CD8-positive, alpha-beta memory T cell (primary cell): ENCODE data around the gene ZNF689. TPM values are rescaled to one million over a fixed set of nuclear protein-coding genes. Genes with fewer than 3 reads are reported as not detected.
"Not testable (repeated sequence)": the region's sequence is repeated elsewhere in the genome, so short reads cannot be mapped to it uniquely, and the experiment has no call there.

Experiments
- CTCF ChIA-PET: fragments of 350-600 bp; sonication (Branson Sonifier 250); formaldehyde crosslinking; loops from one replicate; lab custom pipeline; 2021; ENCODE audit warnings: antibody characterized with exemption; lab: Charles Lee
- POLR2A ChIA-PET: fragments of 350-600 bp; sonication (Branson Sonifier 250); formaldehyde crosslinking; loops from one replicate; lab custom pipeline; 2021; ENCODE audit warnings: antibody characterized with exemption; lab: Charles Lee
- DNase-seq, 5 donors: peaks; one replicate each; pipeline versions ENCODE4 v3.0.0 to v3.0.0-alpha.2; 2020 to 2022; ENCODE audit warnings: mixed read lengths in 1 of 5
- H3K27ac ChIP-seq: one replicate; pipeline ENCODE4 v1.7.0; 2013; ENCODE audit warnings: low read depth, mild to moderate bottlenecking, low read length, moderate library complexity
- H3K27me3 ChIP-seq: 2 replicates; pipeline ENCODE4 v1.7.0; 2013; ENCODE audit warnings: low read length, mild to moderate bottlenecking; ENCODE audit not compliant: insufficient read depth, poor library complexity, severe bottlenecking
- H3K36me3 ChIP-seq: 2 replicates; pipeline ENCODE4 v1.7.0; 2013; ENCODE audit warnings: mild to moderate bottlenecking, low read length, moderate library complexity; ENCODE audit not compliant: insufficient read depth
- H3K4me1 ChIP-seq: 2 replicates; pipeline ENCODE4 v1.7.0; 2013; ENCODE audit warnings: mild to moderate bottlenecking, low read length, moderate library complexity; ENCODE audit not compliant: insufficient read depth
- H3K4me3 ChIP-seq: 2 replicates; pipeline ENCODE4 v1.7.0; 2013; ENCODE audit warnings: mild to moderate bottlenecking, low read length
- H3K9me3 ChIP-seq: 2 replicates; pipeline ENCODE4 v1.7.0; 2013; ENCODE audit warnings: mild to moderate bottlenecking, low read length
- H3K27ac Mint-ChIP-seq, 8 donors: one replicate each; pipeline ENCODE4 v1.8.0; 2020 to 2021; ENCODE audit warnings: mixed read lengths in 8 of 8, mild to moderate bottlenecking in 6 of 8, inconsistent platforms in 3 of 8, moderate library complexity in 3 of 8
- H3K27me3 Mint-ChIP-seq, 2 donors: one replicate each; pipeline ENCODE4 v1.8.0; 2020 to 2021; ENCODE audit warnings: mixed read lengths in 2 of 2, mild to moderate bottlenecking in 1 of 2, moderate library complexity in 1 of 2
- H3K36me3 Mint-ChIP-seq, 3 donors: one replicate each; pipeline ENCODE4 v1.8.0; 2020 to 2021; ENCODE audit warnings: mixed read lengths in 3 of 3, inconsistent platforms in 1 of 3, mild to moderate bottlenecking in 1 of 3
- H3K4me1 Mint-ChIP-seq, 3 donors: one replicate each; pipeline ENCODE4 v1.8.0; 2020 to 2021; ENCODE audit warnings: mixed read lengths in 3 of 3, inconsistent platforms in 1 of 3, mild to moderate bottlenecking in 1 of 3
- H3K4me3 Mint-ChIP-seq, 7 donors: one replicate each; pipeline ENCODE4 v1.8.0; 2020 to 2021; ENCODE audit warnings: mixed read lengths in 7 of 7, mild to moderate bottlenecking in 6 of 7, moderate library complexity in 4 of 7, inconsistent platforms in 2 of 7
- H3K9me3 Mint-ChIP-seq, 5 donors: one replicate each; pipeline ENCODE4 v1.8.0; 2020 to 2022; ENCODE audit warnings: mixed read lengths in 5 of 5, mild to moderate bottlenecking in 3 of 5, moderate library complexity in 2 of 5, inconsistent platforms in 1 of 5
- polyA plus RNA-seq: library from polyadenylated mRNA; unstranded; fragments of 300-500 nt; fragmentation: Illumina TruSeq; gene quantifications from one replicate; pipeline ENCODE4 v1.2.3, GENCODE V29; 2021
- total RNA-seq, 2 experiments: library from RNA; stranded (reverse); gene quantifications; one replicate each; pipeline ENCODE4 v1.2.3, GENCODE V29; 2021

ZNF689 gene
- total and polyA plus RNA-seq, 3 experiments from 2014 or later = 13.7 to 15.7 (median 14.6) TPM

DNA sequence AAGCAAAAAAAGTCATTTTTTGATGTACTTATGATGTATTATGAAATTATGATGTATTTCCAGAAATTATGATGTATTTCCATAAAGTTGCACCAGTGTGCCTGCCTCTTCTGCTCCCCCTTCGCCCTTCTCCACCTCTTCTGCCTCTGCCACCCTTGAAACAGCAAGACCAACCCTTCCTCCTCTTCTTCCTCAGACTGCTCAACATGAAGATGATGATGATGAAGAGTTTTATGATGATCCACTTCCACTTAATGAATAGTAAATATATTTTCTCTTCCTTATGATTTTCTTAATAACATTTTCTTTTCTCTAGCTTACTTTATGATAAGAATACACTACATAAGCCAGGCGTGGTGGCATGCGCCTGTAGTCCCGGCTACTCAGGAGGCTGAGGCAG is 17.3 kb downstream of the ZNF689 start:
- CTCF ChIA-PET = interaction anchor here (1.2 kb wide), 1 partner anchor 163 kb away, joined by 3 read pairs; the partner anchor contains the start of gene DCTPP1
- Mint-ChIP-seq H3K4me1 (peaks cover 0 to 2% (median 0%) of the 10 kb centered on the region in 3 donors), H3K27me3 (no peaks in the 10 kb centered on the region), H3K36me3 (no peaks in the 10 kb centered on the region), H3K4me3 (no peak overlapping the region), H3K27ac (no peak overlapping the region), H3K9me3 (no peaks in the 10 kb centered on the region)
- no peaks in the 10 kb centered on the region for H3K36me3 ChIP-seq
- H3K27ac ChIP-seq = no peak overlapping the region
- no peaks in the 10 kb centered on the region for H3K27me3 ChIP-seq
- POLR2A ChIA-PET = interaction anchor here (0.6 to 0.7 kb wide), 2 partner anchors 36 to 132 kb away, joined by 3 read pairs; no protein-coding TSS in a partner anchor
- H3K9me3 ChIP-seq = no peaks in the 10 kb centered on the region
- DNase-seq = no peak
- no peak overlapping the region for H3K4me3 ChIP-seq
- no peaks in the 10 kb centered on the region for H3K4me1 ChIP-seq

GRCh38 chr16:30590869-30591268 is 19.3 kb downstream of the ZNF689 start:
- not testable (repeated sequence) for H3K27me3 ChIP-seq, H3K4me3 ChIP-seq, H3K4me1 ChIP-seq, H3K27ac Mint-ChIP-seq, H3K4me3 Mint-ChIP-seq, H3K27me3 Mint-ChIP-seq, DNase-seq, H3K36me3 ChIP-seq, H3K27ac ChIP-seq, H3K9me3 Mint-ChIP-seq, H3K36me3 Mint-ChIP-seq, H3K9me3 ChIP-seq
- H3K4me1 Mint-ChIP-seq = peaks cover 7 to 13% (median 11%) of the 10 kb centered on the region in 3 donors
- ChIA-PET CTCF (interaction anchor here (0.7 to 1.2 kb wide), 3 partner anchors 9 to 161 kb away, joined by 3 to 4 read pairs (median 3); partner anchors contain the start of gene DCTPP1), POLR2A (interaction anchor here (0.6 kb wide), 1 partner anchor 169 kb away, joined by 5 read pairs; no protein-coding TSS in a partner anchor)

GRCh38 chr16:30589582-30589981 is 20.6 kb downstream of the ZNF689 start:
- H3K9me3 Mint-ChIP-seq, H3K9me3 ChIP-seq, DNase-seq, H3K27me3 Mint-ChIP-seq, POLR2A ChIA-PET, H3K36me3 ChIP-seq, H3K4me3 Mint-ChIP-seq, CTCF ChIA-PET, H3K27ac ChIP-seq, H3K27ac Mint-ChIP-seq, H3K27me3 ChIP-seq, H3K36me3 Mint-ChIP-seq, H3K4me3 ChIP-seq: not testable (repeated sequence)
- H3K4me1 ChIP-seq = peaks cover 10% of the 10 kb centered on the region
- peaks cover 14 to 23% (median 20%) of the 10 kb centered on the region in 3 donors for H3K4me1 Mint-ChIP-seq

DNA sequence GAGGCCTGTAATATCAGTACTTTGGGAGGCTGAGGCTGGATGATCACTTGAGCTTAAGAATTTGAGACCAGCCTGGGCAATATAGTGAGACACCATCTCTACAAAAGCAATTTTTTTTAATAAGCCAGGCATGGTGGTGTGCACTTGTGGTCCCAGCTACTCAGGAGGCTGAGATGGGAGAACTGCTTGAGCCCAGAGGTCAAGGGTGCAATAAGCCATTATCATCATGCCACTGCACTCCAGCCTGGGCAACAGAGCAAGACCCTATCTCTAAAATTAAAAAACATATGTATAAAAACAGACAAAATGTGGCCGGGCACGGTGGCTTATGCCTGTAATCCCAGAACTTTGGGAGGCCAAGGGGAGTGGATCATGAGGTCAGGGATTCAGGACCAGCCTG is 21.5 kb downstream of the ZNF689 start:
- Mint-ChIP-seq H3K36me3 (peaks cover 0 to 7% (median 0%) of the 10 kb centered on the region in 3 donors), H3K27ac (no peak overlapping the region), H3K4me3 (no peak overlapping the region), H3K4me1 (peaks cover 19 to 28% (median 24%) of the 10 kb centered on the region in 3 donors), H3K9me3 (no peaks in the 10 kb centered on the region), H3K27me3 (peaks cover 0 to 3% of the 10 kb centered on the region in 2 donors)
- DNase-seq = no peak
- Histone ChIP-seq H3K27me3 (no peaks in the 10 kb centered on the region), H3K9me3 (no peaks in the 10 kb centered on the region), H3K4me1 (peaks cover 12% of the 10 kb centered on the region), H3K36me3 (no peaks in the 10 kb centered on the region), H3K4me3 (no peak overlapping the region), H3K27ac (no peak overlapping the region)
- ChIA-PET POLR2A (interaction anchor here (0.7 kb wide), 1 partner anchor 84 kb away, joined by 10 read pairs; no protein-coding TSS in a partner anchor), CTCF (interaction anchor here (1.0 to 1.7 kb wide), 3 partner anchors 9 to 41 kb away, joined by 3 to 5 read pairs (median 4); partner anchors contain the start of gene ZNF688)

GRCh38 chr16:30585400-30586191 is 24.6 kb downstream of the ZNF689 start, which contains the start of gene ZNF785:
TSS of gene ZNF785 (minus strand) at chr16:30585697. CDS start at chr16:30585611, 86 bp downstream.
- H3K4me3 Mint-ChIP-seq = peak within 1 kb of the TSS; percentile 81 to 91 (median 88)
- Histone ChIP-seq H3K4me1 (peaks cover 12% of the 10 kb centered on the region), H3K4me3 (peak within 1 kb of the TSS; percentile 95), H3K36me3 (no peaks in the 10 kb centered on the region), H3K9me3 (no peaks in the 10 kb centered on the region), H3K27me3 (no peaks in the 10 kb centered on the region), H3K27ac (peak within 1 kb of the TSS; percentile 71)
- POLR2A ChIA-PET = interaction anchor here (0.6 to 3.1 kb wide), 7 partner anchors 14 to 156 kb away, joined by 3 to 20 read pairs (median 4); partner anchors contain the start of genes DCTPP1, ZNF688, ZNF689 and ZNF764
- H3K36me3 Mint-ChIP-seq = peaks cover 0 to 30% (median 2%) of the 10 kb centered on the region in 3 donors
- H3K27ac Mint-ChIP-seq = peak within 1 kb of the TSS; percentile 72 to 92 (median 90)
- peaks cover 0 to 3% of the 10 kb centered on the region in 2 donors for H3K27me3 Mint-ChIP-seq
- peak; percentile 83 to 96 (median 92) for DNase-seq
- CTCF ChIA-PET = interaction anchor here (0.7 to 1.8 kb wide), 10 partner anchors 11 to 155 kb away, joined by 3 to 10 read pairs (median 4); partner anchors contain the start of genes DCTPP1, ZNF688 and ZNF747
- peaks cover 24 to 32% (median 29%) of the 10 kb centered on the region in 3 donors for H3K4me1 Mint-ChIP-seq
- no peaks in the 10 kb centered on the region for H3K9me3 Mint-ChIP-seq

DNA sequence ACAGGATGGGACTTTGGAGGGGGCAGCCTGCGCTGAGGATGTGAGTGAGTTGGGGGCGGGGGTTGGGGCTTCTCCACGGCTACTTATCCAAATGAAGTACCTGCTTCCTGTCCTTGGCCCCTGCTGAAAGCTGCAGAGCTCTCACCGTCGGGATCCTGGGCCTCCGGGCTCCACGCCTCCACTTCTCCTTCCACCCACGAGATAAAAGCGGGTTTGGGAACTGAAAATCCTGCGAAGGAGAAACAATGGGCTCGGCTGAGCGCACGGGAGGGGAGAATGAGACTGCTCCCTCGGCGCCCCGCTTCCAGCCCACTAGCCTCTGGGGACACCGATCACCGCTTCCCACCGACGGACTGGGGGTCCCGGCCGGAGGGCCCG is 25.2 kb downstream of the ZNF689 start:
- no peak for DNase-seq
- ChIA-PET CTCF (interaction anchor here (1.2 to 1.8 kb wide), 4 partner anchors 12 to 50 kb away, joined by 3 to 5 read pairs (median 4); partner anchors contain the start of genes ZNF688 and ZNF747), POLR2A (interaction anchor here (0.6 to 3.1 kb wide), 4 partner anchors 13 to 27 kb away, joined by 3 to 20 read pairs (median 4); partner anchors contain the start of genes ZNF688, ZNF689 and ZNF764)
- peaks cover 24 to 32% (median 29%) of the 10 kb centered on the region in 3 donors for H3K4me1 Mint-ChIP-seq
- H3K27ac ChIP-seq = peak overlapping the region; percentile 71
- H3K27me3 Mint-ChIP-seq = peaks cover 0 to 3% of the 10 kb centered on the region in 2 donors
- H3K4me3 Mint-ChIP-seq = peak overlapping the region; percentile 78 to 91 (median 84)
- peaks cover 12% of the 10 kb centered on the region for H3K4me1 ChIP-seq
- H3K27ac Mint-ChIP-seq = peak overlapping the region; percentile 12 to 92 (median 67)
- no peaks in the 10 kb centered on the region for H3K9me3 Mint-ChIP-seq
- H3K4me3 ChIP-seq = peak overlapping the region; percentile 95
- H3K36me3 Mint-ChIP-seq = peaks cover 0 to 30% (median 2%) of the 10 kb centered on the region in 3 donors
- H3K36me3 ChIP-seq = no peaks in the 10 kb centered on the region
- no peaks in the 10 kb centered on the region for H3K27me3 ChIP-seq
- no peaks in the 10 kb centered on the region for H3K9me3 ChIP-seq

- Histone ChIP-seq H3K27me3 (no peaks in the 10 kb centered on the region), H3K4me3 (no peak overlapping the region), H3K9me3 (no peaks in the 10 kb centered on the region), H3K36me3 (no peaks in the 10 kb centered on the region), H3K4me1 (peaks cover 12% of the 10 kb centered on the region), H3K27ac (no peak overlapping the region)
- Mint-ChIP-seq H3K27me3 (peaks cover 0 to 3% of the 10 kb centered on the region in 2 donors), H3K9me3 (no peaks in the 10 kb centered on the region), H3K36me3 (peaks cover 0 to 40% (median 2%) of the 10 kb centered on the region in 3 donors), H3K27ac (no peak overlapping the region), H3K4me3 (peak overlapping the region in 1 of 7 donors; percentile 36), H3K4me1 (peaks cover 24 to 36% (median 26%) of the 10 kb centered on the region in 3 donors)
- ChIA-PET POLR2A (interaction anchor here (1.1 kb wide), 1 partner anchor 11 kb away, joined by 4 read pairs; the partner anchor contains the start of gene ZNF688), CTCF (interaction anchor here (1.3 kb wide), 1 partner anchor 16 kb away, joined by 3 read pairs; no protein-coding TSS in a partner anchor)
- DNase-seq = no peak
Measured at GRCh38 chr16:30582611-30583340, 27.4 kb downstream of the ZNF689 start.
